GM11168 (cell line): ENCODE data around the gene TRPM3.

Experiments
- in situ Hi-C: fragments of 300-500 bp; cut with MboI; formaldehyde crosslinking; loops from one replicate; pipeline ENCODE4 v1.12.0; 2022; ENCODE audit warnings: low sequenced_read_pairs; ENCODE audit not compliant: unreplicated experiment

The TRPM3 gene

DNA sequence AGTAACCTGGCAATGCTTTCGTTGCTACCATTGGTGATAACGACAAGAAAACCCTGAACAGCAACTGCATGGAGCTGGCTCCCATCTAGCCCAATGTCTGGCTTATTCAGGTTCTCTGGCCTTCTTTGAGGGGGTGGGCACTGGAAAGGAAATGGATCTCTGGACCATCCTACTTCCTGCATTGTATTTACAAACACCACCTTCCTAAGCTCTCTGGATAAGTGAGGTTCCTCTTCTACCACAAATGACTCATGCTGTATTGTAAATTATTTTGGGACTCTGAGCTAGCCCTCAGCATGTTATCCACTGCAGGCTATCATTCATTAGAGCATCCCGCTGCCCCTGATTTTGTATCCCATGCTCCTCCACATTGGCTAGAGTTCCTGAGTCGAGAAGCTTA is 570.0 kb downstream of the TRPM3 start:
- in situ Hi-C loops: no loop called here

GRCh38 chr9:70549926-70550325 is 571.5 kb downstream of the TRPM3 start:
- in situ Hi-C loops: no loop called here

DNA sequence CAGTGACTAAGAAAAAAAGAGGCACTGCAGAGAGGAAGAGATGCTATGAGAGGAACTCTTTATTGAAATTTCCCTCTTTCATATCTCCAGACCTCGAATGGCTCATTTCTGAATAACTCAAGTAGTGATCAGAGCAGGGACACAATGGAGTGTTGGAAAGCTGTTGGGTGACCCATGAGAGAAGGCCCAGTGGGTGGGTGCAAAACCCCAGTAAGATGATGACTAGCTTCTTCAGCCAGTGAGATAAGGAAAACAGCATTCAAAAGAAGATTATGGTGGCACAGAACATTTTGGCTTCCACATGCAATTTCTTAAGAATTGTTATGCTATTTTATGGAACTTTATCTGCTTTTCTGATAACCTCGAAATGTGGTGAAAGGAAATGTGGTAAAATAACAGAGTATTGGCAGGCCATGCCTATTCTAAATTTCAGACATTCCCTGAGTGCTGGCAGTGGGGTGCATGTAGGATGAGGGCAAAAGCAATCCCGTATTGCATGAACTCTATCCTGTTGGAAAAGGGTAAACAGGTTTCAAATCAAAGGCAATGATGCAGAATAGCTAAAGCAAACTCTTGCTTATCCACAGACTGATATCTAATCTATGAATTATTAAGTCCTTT is 579.0 kb downstream of the TRPM3 start:
- in situ Hi-C loops: no loop called here

- in situ Hi-C loops: no loop called here
These were observed 581.4 kb downstream of the TRPM3 start for GRCh38 chr9:70540016-70540415.

- in situ Hi-C loops: no loop called here
These were observed 581.9 kb downstream of the TRPM3 start for GRCh38 chr9:70539526-70539925.

GRCh38 chr9:70539001-70539400 is 582.4 kb downstream of the TRPM3 start:
- in situ Hi-C loops: no loop called here

GRCh38 chr9:70537084-70537483 is 584.3 kb downstream of the TRPM3 start:
- in situ Hi-C loops: no loop called here

GRCh38 chr9:70535546-70536323 is 585.7 kb downstream of the TRPM3 start:
- in situ Hi-C loops: no loop called here

DNA sequence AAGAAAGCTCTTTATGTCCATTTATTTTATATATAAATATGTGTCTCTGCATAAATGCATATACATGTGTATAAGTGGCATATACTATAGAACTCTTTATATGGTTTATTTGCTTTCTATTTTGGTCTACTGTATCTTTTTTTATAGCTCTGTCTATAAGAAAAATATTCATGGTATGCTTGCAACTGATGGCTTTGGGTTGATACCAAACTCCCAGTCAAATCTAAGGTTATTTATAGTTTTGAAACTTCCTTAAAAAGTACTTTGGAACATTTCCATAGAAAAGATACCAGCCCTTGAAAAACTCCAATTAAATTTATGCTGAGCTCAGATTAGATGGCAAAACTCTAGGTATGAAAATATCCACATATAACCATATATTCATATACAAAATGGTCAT is 587.0 kb downstream of the TRPM3 start:
- in situ Hi-C loops: no loop called here

DNA sequence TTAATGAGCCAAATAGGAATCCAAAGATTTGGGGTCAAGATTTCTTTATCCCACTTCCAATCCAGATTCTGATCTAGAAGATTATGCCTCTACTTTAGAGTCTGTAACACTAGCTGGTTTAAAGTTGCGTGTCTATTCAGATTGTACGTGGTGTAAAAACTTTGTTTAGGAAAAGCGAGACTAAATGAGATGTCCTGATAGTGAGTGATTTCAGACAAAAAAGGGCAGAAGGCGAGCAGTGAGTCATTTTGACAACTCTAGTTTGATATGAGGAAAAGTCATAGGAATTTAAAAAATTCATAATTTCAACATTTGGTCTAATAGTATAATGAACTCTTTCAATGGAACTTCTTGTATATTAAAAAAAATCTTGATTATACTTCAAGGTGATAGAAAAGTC is 587.4 kb downstream of the TRPM3 start:
- in situ Hi-C loops: no loop called here

- in situ Hi-C loops: no loop called here
These were observed 587.9 kb downstream of the TRPM3 start for GRCh38 chr9:70533492-70533891.

DNA sequence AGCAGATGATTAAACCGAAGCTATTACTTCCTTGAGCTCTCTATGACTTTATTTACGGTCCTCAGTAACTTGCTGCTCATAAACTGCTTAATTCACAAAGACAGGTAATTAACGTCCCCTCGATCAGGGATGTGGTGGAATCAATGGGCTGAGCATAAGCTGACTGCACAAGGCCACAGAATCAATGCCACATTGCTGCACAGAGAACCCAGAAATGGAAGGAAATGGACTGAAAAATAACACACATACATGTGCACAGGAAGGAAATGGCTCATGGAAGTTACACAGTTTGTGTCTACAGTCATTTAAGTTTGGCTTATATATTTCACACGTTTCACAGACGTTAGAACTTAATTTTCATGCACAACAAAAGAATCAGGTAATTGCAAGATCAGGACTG is 588.7 kb downstream of the TRPM3 start:
- in situ Hi-C loops: no loop called here

DNA sequence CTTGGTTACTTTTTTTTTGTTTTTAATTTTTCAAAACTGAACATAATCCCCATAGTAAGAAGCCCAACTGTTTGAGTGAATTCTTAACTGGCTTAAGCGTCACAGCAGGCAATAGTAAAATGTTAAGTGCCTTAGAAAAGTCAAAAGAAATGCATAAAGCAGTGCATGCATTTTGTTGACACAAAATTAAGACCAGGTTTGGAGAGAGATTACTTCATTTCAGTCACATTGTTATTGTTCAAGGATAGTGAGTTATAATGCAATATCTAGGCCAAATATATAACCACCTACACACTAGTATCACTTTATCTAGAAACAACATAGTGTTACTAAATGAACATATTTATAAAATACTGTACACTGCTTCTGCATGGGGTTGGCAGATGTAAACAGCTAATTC is 590.1 kb downstream of the TRPM3 start:
- in situ Hi-C loops: no loop called here

DNA sequence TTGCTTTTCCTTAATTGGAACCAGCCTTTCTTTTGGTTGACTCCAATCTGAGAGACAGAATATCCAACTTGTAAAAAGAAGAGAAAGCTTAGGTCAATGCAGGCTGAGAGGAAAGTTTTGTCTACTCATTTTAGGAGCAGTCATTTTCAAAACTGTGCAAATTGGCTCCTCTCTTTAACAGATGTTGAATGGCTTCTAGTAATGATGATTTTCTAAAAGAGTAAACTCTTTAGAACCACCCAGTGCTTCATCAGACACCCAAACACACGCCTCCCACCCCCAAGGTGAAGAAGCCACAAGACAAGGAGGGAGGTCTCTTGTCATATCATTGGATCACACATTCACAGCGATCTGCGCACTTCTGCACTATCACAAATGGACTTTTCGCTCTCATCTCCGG is 590.7 kb downstream of the TRPM3 start:
- in situ Hi-C loops: no loop called here

DNA sequence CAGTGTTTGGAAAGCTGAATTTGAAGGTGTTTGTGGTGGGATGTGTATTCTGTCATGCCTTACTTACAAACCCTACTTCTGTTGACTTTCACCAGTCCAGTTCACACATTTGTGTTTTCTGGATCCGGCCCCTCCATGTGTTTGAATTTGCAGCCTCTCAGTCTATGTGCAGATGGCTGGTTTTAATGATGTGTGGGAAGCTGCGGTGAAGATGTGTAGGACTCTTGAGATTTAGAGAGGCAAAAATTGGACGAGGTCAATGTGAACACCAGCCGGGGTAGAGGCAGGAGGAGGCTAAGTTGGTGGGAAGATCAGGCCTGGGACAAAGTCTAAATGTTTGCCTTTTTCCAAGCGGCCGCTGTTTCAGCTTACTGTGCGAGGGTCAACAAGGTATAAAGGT is 591.6 kb downstream of the TRPM3 start:
- in situ Hi-C loops: no loop called here

GRCh38 chr9:70529377-70529776 is 592.0 kb downstream of the TRPM3 start:
- in situ Hi-C loops: no loop called here

DNA sequence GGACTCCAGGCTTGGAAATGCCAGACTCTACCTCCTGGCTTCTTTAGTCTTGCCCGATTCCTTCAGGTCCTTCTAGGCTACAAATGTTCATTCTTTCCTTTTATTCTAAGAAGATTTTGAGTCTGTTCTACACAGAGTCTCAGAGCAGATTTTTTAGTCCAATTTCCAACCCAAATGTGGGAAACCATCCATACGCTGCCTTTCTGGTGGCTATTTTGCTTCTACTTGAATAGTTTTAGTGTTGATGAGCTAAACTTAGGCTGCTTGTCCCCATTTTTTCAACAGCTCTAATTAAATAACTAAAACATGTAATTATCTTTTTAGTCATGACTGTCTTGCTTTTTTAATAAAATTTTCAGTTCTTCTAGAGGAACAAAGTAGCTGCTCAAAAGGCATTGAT is 594.5 kb downstream of the TRPM3 start:
- in situ Hi-C loops: no loop called here

- in situ Hi-C loops: no loop called here
These were observed 595.9 kb downstream of the TRPM3 start for GRCh38 chr9:70525519-70525918.

DNA sequence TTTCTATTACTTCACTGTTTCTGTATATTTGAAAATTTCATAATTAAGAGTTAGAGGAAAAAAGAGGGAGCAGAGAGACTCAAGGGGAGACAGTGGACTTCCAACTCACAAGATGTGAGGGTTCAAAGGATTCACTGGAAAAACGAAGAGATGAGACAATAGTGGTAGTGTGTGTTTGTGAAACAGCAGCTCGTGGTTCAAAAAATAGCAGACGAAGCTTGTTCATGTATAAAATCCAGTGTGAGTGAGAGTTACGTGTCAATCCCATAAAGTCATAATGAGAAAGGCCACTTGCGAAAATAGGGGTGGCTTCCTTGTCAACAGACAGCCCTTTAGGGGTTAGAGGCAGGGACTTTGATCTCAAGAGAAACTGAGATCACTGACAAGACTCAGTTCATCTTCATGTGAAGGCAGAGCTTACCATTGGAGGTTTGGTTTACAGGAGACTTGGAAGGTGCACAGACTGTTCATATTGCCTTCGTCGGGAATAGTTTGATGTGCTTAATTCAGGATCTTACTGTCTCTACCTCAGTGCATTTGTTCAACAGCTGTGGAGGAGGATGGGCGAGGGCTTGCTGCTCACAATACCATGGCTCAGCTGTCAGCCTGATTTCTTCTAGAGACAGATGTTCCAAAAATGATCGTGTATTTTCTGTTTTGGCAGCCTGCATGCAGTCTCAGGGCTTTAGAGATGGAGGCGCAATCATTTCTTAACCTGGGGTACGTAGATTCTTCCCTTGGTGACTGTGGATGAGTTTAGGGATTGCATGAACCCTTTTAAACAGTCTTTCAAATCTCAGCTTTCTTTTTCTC is 601.3 kb downstream of the TRPM3 start:
- in situ Hi-C loops: no loop called here

- in situ Hi-C loops: no loop called here
These were observed 603.4 kb downstream of the TRPM3 start for GRCh38 chr9:70517926-70518610.

DNA sequence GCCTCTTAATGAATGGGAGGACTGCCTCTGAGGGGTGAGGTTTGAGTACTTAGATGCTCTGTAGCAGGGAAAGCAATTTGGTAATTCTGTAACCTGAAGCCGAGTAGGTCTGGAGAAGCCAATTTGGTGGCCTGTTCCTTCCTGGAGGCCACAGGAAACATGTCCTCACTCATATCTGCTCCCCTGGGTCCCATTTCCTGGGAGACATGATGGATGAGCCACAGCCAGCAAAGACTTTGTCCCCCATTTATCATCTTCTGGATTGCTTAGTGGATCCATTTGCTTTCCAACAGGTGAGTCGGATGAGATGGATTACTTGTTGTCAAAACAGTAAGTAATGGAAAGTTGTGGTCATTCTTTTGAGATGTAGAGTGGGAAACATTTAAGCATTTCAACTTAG is 607.1 kb downstream of the TRPM3 start:
- in situ Hi-C loops: no loop called here
